GM12878 (cell line): Measurements from ENCODE around the gene CSTPP1.

Experiments
- CBX3 ChIP-seq: fragments of 200-600 bp; sonication (generic); IDR thresholded peaks from 2 replicates; pipeline ENCODE4 v1.6.1; 2016; ENCODE audit warnings: low read depth, borderline replicate concordance
- EP300 ChIP-seq, 2 experiments: fragments of 150-350 bp in 1 of 2; IDR thresholded peaks; 2 replicates each; pipeline ENCODE4 v1.6.1; 2011 to 2012; ENCODE audit warnings: low read depth in 2 of 2, low read length in 2 of 2, borderline replicate concordance in 1 of 2, improper control_type of control experiment in 1 of 2, inconsistent platforms in 1 of 2; ENCODE audit not compliant: control insufficient read depth in 1 of 2
- FOXM1 ChIP-seq: IDR thresholded peaks from 2 replicates; pipeline ENCODE4 v1.6.1; 2012; ENCODE audit warnings: low read depth, mild to moderate bottlenecking, inconsistent platforms, low read length, moderate library complexity
- GABPA ChIP-seq: IDR thresholded peaks from 2 replicates; pipeline ENCODE4 v1.6.1; 2014; ENCODE audit warnings: antibody characterized with exemption, low read depth, mild to moderate bottlenecking, inconsistent platforms
- NBN ChIP-seq: fragments of 450-650 bp; IDR thresholded peaks from 2 replicates; pipeline ENCODE4 v1.6.1; 2016
- POLR2A ChIP-seq: IDR thresholded peaks from 2 replicates; pipeline ENCODE4 v1.6.1; 2011; ENCODE audit warnings: low read depth, mild to moderate bottlenecking, low read length
- TAF1 ChIP-seq: IDR thresholded peaks from 2 replicates; pipeline ENCODE4 v1.6.1; 2011; ENCODE audit warnings: mild to moderate bottlenecking, low read depth, low read length, borderline replicate concordance
- TF ChIP-seq, protein P1 (sequence below): fragments of 450-650 bp; IDR thresholded peaks from 2 replicates; pipeline ENCODE4 v1.6.1; 2016; ENCODE audit warnings: mild to moderate bottlenecking, moderate library complexity, borderline replicate concordance
- TF ChIP-seq, protein P2 (sequence below), 3 experiments: IDR thresholded peaks in 2 of 3; conservative IDR thresholded peaks in 1 of 3; 2 replicates each; pipeline ENCODE4 v1.5.1; 2011; ENCODE audit warnings: low read depth in 3 of 3, low read length in 3 of 3, mild to moderate bottlenecking in 3 of 3, control low read depth in 2 of 3, moderate library complexity in 2 of 3, inconsistent platforms in 1 of 3, mixed read lengths in 1 of 3; ENCODE audit not compliant: control insufficient read depth in 2 of 3, insufficient read depth in 1 of 3; ENCODE audit errors: extremely low read depth in 1 of 3
- TF ChIP-seq, protein P3 (sequence below): IDR thresholded peaks from 2 replicates; pipeline ENCODE4 v1.6.1; 2011; ENCODE audit warnings: low read depth, mild to moderate bottlenecking, low read length, moderate library complexity, borderline replicate concordance; ENCODE audit errors: extremely low read depth

DNA sequence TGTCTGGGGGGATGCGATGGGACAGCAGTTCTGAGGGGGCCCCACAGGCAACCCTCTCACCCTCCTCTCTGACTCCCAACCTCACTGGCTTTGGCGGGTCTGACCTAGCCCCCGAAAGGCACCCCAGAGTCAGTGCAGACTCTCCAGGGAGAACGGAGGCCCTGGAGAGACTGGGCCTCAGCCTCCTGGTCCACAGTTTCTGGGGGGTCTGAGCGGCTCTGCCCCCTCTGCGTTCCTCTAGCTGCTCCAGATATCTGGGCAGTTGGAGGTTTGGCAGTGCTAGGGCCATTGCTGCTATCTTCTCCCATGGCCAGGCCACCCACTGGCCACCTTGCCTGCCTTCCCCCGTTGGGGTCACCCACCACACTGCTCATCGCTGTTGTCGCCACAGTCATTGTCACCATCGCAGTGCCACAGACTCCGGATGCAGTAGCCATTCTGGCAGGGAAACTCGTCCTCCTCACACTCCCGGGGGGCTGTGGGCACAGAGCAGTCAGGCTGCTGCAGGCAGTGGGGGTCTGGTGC, 37.0 kb upstream of the CSTPP1 start:
- TF ChIP-seq, protein P1, sequence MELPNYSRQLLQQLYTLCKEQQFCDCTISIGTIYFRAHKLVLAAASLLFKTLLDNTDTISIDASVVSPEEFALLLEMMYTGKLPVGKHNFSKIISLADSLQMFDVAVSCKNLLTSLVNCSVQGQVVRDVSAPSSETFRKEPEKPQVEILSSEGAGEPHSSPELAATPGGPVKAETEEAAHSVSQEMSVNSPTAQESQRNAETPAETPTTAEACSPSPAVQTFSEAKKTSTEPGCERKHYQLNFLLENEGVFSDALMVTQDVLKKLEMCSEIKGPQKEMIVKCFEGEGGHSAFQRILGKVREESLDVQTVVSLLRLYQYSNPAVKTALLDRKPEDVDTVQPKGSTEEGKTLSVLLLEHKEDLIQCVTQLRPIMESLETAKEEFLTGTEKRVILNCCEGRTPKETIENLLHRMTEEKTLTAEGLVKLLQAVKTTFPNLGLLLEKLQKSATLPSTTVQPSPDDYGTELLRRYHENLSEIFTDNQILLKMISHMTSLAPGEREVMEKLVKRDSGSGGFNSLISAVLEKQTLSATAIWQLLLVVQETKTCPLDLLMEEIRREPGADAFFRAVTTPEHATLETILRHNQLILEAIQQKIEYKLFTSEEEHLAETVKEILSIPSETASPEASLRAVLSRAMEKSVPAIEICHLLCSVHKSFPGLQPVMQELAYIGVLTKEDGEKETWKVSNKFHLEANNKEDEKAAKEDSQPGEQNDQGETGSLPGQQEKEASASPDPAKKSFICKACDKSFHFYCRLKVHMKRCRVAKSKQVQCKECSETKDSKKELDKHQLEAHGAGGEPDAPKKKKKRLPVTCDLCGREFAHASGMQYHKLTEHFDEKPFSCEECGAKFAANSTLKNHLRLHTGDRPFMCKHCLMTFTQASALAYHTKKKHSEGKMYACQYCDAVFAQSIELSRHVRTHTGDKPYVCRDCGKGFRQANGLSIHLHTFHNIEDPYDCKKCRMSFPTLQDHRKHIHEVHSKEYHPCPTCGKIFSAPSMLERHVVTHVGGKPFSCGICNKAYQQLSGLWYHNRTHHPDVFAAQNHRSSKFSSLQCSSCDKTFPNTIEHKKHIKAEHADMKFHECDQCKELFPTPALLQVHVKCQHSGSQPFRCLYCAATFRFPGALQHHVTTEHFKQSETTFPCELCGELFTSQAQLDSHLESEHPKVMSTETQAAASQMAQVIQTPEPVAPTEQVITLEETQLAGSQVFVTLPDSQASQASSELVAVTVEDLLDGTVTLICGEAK: no peak
- TF ChIP-seq, protein P2, sequence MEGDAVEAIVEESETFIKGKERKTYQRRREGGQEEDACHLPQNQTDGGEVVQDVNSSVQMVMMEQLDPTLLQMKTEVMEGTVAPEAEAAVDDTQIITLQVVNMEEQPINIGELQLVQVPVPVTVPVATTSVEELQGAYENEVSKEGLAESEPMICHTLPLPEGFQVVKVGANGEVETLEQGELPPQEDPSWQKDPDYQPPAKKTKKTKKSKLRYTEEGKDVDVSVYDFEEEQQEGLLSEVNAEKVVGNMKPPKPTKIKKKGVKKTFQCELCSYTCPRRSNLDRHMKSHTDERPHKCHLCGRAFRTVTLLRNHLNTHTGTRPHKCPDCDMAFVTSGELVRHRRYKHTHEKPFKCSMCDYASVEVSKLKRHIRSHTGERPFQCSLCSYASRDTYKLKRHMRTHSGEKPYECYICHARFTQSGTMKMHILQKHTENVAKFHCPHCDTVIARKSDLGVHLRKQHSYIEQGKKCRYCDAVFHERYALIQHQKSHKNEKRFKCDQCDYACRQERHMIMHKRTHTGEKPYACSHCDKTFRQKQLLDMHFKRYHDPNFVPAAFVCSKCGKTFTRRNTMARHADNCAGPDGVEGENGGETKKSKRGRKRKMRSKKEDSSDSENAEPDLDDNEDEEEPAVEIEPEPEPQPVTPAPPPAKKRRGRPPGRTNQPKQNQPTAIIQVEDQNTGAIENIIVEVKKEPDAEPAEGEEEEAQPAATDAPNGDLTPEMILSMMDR (IDR thresholded peaks at IDR 0.05 in 2 of 3, conservative IDR thresholded peaks at IDR 0.05 in 1 of 3; ENCODE audit: control insufficient read depth in 2 of 3, extremely low read depth in 1 of 3, insufficient read depth in 1 of 3, low read depth in 3 of 3, low read length in 3 of 3): no peak
- no peak for TF ChIP-seq POLR2A
- TF ChIP-seq, protein P3, sequence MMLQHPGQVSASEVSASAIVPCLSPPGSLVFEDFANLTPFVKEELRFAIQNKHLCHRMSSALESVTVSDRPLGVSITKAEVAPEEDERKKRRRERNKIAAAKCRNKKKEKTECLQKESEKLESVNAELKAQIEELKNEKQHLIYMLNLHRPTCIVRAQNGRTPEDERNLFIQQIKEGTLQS: no peak
- TF ChIP-seq FOXM1: no peak
- no peak for TF ChIP-seq EP300 (IDR thresholded peaks at IDR 0.05; ENCODE audit: borderline replicate concordance in 1 of 2, control insufficient read depth in 1 of 2, low read depth in 2 of 2, low read length in 2 of 2)
- no peak for TF ChIP-seq GABPA
- no peak for TF ChIP-seq NBN
- TF ChIP-seq TAF1: no peak
- TF ChIP-seq CBX3: no peak
